ENCODE results near the gene DCC.

Gene DCC

DNA sequence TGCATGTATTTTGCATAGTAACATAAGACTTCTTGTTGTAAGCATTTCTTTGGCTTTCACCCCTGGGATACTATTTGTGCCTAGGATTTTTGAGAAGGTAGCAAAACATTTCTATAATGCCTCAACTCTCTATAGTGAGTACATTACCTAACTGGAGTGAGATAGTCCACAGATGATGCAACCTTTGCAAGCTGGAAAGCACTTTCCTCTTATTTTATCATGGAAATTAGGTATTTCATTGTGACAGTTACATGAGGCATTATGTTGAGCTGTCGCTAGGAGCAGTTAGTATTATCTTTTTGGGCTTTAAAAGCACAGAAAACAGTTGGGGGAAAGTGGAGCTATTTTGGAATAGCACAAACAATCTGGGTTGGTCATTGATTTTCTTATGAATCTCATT is 786.2 kb downstream of the DCC start:
- DNase-seq, result no peak

DNA sequence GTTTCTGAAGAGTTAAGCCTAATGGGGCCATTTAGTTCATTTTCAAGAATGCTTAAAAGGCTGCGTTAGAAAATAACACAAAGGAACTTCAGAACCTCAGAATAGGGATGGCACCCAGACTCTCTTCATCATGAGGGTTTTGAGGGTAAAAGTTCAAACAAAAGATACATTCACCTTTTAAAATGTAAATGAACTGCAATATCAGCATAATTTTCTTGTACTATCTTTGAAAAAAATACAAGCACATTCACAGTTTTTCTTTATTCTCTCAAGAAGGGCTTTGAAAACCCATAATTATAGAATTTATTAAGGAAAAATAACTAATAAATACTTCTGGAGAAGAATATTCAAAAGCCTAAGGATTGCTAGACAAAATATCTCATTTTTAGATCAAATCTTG is 791.0 kb downstream of the DCC start:
- DNase-seq, result no peak

DNA sequence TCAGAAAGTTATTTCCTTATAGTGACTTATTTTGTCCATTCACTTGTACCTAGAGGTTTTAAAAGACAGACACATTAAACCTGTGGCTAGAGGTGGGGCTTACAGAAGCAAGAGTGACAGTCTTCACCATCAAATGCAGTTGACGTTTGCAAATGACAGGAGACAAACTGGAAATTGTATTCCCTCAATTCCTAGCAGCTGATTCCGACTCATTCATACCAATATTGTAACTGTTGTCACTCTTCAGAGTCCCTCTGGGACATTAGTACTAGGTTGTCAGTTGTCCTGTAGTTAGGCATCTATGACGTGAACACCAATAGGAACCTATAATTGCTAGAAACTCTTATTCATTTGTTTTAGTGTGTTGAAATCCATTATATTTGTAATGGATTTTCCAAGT is 794.7 kb downstream of the DCC start:
- DNase-seq, result no peak

DNA sequence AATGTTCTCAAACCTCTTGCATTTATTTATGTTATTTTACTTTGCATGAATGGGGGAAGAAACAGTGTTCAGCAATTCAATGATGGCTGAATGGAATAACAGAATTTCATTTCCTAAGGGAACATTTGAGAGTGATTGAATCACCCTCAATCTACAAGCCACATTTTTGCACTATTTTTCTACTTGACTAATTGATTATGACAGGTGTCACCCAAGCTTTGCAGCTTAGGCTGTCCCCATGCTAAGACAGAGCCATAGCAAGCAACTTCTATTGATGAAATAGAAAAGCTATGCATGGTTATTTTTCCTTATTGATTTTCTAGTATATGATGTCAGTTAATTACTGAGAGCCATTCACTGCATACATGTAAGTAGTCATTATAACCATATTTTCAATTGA is 795.7 kb downstream of the DCC start:
- no peak for DNase-seq

GRCh38 chr18:53139746-53140500 is 799.9 kb downstream of the DCC start:
- DNase-seq, result no peak

- no peak for DNase-seq
Observed at GRCh38 chr18:53142005-53142404, 802.0 kb downstream of the DCC start.

GRCh38 chr18:53147472-53147871 is 807.5 kb downstream of the DCC start:
- DNase-seq, result no peak

DNA sequence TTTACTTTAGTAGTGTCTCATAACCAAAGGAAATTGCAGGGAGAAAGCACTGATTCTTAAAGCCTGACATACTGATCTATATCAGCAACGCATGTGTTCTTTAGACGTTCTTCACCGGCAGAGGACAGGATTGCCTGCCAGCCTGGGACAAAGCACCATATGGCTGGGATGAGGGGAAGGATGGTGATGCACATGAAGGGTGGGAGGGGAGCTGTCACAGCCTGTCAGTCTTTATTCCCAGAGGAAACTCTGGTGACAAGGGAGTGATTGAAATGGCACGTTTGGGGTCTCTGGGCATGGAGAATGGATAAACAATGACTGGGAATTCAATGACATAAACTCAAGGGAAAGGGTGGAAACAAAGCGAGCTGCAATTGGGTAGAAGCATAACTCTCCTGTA is 808.1 kb downstream of the DCC start:
- no peak for DNase-seq

DNA sequence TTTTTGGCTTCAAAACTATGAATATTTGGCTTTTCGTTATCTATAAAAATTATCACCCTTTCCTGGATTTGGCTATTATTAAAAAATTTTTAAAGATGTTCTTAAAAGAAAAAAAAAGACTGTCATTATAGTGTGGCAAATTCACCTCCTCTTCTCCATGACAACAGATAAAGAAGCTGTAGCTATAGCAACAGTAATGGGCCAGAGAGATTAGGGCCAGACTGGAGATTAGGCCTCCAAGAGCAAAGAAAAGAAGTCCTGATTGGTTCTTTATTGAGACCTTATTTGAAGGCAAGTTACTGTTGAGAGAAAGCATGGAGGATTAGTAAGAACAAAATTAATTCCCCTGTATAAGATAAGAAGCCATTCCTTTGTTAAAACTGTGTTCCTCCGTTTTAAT is 812.5 kb downstream of the DCC start:
- no peak for DNase-seq

GRCh38 chr18:53153281-53153680 is 813.3 kb downstream of the DCC start:
- DNase-seq, result no peak

GRCh38 chr18:53153800-53154199 is 813.8 kb downstream of the DCC start:
- no peak for DNase-seq

GRCh38 chr18:53165770-53166169 is 825.8 kb downstream of the DCC start:
- DNase-seq, result no peak

DNA sequence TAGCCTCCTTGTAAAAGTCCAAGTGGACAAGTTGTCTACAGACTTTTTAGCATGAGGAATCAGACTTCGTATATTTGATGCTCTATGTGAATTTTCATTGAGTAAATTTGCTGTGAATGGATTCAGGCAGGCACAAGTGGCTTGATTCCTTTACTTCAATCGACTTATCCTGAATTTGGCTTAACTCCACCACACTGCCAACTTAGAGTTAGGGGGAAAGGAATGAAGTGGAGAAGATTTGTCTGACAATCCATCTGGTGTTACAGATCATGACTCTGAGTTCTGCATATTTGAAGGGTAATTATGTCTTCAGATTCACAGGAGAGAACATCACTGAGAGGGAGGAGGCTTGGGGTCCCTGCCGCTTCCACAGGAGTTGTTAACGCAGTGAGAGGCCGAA is 829.3 kb downstream of the DCC start:
- DNase-seq, result no peak

DNA sequence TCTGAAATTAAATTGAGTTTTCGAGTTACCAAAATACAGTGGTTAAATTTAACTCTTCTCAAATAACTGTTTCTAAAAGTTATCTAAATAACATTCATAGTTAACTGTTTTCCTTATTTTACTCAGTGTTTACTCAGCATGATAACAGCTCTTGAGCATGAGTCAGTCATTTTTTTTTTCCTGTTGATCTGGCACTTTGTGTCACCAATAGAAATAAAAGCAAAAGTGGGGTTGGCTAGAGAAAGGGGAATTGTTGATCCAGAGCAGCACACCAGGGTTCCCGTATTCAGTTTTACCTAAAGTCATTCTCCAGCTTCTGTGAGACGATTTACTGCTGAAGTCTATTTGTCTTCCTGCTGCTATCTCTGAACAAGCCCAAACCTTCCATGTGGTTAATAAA is 851.6 kb downstream of the DCC start:
- DNase-seq, result no peak

DNA sequence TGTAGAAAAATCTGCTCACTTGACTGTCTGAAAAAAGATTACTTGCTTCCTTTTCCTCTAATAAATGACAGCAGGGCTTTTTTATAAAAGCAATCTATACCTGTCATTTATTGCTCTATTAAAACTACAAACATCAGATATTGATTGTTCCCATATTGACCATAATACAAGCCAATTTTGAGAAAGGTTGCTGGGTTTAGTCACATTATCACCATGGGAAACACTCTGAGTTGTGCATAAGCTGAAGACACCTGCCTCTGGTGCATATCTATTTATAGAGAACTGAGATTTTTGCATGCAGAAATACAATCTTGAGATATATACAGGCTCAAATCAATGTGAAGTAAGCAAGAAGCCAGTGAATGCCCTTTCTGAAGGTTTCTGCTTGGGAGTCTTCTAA is 853.9 kb downstream of the DCC start:
- DNase-seq, result no peak

DNA sequence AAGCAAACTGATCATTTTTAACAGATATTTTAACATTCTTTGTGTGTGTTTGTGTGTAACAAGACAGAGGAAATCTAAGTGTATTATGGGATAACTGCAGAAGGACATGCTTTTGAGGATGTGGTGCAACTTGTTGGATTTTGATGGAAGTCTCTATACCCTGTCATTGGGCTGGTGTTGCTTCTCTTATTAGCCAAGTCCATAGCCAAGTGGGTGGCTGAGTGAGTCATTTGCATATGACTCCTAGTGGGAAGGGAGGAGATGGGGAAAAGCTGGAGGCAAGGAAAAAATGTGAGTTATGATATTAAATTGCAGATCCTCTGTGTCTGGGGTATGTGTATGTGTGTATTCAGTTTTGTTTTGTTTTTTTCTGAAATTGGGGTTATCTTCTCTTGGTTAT is 879.9 kb downstream of the DCC start:
- no peak for DNase-seq

GRCh38 chr18:53224128-53224778 is 884.3 kb downstream of the DCC start:
- DNase-seq, result no peak

DNA sequence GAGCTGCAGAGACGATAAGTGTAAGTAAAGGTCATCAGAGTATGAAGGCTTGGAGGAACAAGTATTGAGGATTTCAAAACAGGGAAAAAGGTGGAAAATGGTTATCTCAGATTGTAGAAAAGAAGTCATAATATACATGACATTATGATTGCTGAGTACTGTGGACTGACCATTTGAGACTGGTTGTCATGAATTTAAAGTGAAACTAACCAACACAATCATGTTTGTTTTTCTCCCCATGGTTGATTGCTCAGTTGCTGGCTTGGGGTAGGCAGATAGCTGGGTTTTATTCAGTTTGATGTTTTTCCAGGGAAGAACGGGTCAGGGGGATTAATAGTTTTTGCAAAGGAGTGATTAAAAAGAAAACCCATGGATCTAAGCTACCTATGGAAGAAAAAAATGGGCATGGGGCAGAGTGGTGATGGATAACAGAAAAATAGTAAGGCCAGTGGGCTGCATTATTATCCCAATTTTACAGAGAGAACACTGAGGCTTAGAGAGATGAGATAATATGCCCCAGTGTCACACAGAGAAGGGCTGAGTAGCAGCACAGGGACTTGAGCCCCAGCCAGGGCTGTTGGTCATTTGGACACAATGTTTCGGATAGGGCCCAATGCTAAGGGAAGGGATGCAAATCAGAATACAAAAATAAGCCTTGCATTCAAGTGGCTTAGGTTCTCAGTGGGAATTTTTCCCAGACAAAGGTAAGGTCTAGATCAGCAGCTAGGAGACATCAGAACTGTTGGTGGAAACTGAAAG is 885.7 kb downstream of the DCC start:
- DNase-seq, result no peak

GRCh38 chr18:53234610-53235009 is 894.6 kb downstream of the DCC start:
- no peak for DNase-seq

DNA sequence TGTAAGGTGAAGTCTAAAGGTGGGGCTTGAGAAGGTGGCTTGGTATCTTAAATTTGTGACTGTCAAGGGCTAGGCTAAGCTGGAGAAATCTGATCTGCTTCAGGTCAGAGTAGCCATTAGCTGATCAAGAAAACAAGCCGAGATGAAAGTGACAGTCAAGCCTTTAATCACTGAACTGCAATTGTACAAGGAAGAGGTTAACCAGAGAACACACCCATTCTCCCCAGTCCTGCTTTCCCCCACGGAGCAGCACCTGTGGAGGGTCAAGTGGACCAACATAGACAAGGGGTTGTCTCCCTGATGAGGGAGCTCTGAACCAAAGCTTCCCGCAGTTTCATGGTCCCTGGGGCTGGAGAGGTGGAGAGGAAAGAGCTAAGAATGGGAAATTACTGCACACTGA is 901.2 kb downstream of the DCC start:
- DNase-seq, result no peak

DNA sequence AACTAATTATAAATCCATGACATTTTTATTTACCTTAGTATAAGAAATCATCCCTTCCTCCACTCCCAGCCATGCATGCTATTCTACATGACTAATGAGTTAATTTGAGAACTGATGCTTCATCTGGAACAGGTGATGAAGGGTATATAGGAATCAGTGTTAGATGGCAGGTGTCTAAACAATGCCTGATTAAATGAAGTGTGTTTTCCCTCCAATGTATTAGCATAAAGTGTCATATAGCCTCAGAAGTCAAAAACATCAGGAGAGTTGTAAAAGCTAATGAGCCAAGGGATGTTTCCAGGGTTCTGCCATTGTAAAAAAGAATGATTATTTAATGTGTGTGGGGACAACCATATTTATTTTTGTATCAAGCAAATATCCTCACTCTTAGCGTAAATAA is 913.8 kb downstream of the DCC start:
- DNase-seq, result no peak

DNA sequence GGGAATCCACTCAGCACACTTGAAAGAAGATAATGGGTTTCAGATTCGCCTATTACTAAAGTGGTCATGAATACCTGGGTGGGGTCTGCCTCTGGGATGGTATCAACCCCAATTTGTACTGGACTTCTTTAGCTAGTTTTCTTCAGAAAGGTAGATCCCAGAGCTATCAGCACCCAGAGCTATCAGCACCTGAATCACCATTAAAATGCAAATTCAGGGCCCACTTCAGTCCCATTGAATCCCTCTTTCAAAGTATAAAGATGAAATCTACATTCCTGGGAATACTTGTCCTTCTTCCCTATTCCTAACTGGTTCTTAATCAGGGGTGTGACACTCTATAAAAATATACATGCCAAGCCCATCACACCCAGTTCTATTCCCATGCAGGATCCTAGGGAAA is 914.3 kb downstream of the DCC start:
- no peak for DNase-seq

GRCh38 chr18:53261241-53261640 is 921.2 kb downstream of the DCC start:
- DNase-seq, result no peak

DNA sequence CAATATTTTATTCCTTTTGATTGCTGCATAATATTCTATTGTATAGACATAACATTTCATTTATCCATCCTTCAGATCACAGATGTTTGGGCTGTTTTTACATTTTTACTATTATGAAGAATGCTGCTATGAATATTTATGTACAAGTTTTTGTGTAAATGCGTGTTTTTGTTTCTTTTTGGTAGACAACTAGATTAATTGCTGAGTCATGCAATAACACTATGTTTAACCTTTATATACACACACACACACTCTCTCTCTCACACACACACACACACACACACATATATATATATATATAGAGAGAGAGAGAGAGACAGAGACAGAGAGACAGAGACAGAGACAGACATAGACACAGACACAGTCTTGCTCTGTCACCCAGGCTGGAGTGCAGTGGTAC is 926.9 kb downstream of the DCC start:
- DNase-seq, result no peak
